Caco-2 (cell line): ENCODE data around the gene MTF1. TPM values are rescaled to one million over a fixed set of nuclear protein-coding genes. Genes with fewer than 3 reads are reported as not detected.

Experiments
- BruUV-seq: library from RNA; stranded (reverse); fragments of 400-500 nt; replicated peaks from 2 replicates; lab custom pipeline; 2021; lab: Mats Ljungman, UMichigan
- CTCF ChIA-PET: fragments of 300-600 bp; sonication (Branson Sonifier 250); formaldehyde crosslinking; loops from one replicate; lab custom pipeline; 2022; ENCODE audit warnings: antibody characterized with exemption; lab: Charles Lee
- POLR2A ChIA-PET: fragments of 300-600 bp; sonication (Branson Sonifier 250); formaldehyde crosslinking; loops from one replicate; lab custom pipeline; 2022; ENCODE audit warnings: antibody characterized with exemption; lab: Charles Lee
- DNase-seq, 2 experiments: peaks; one replicate each; pipeline versions ENCODE4 v3.0.0 to v3.0.0-alpha.2; 2020 to 2022
- H3K27me3 ChIP-seq: replicated peaks from 2 replicates; pipeline ENCODE4 v1.6.0; 2011; ENCODE audit warnings: low read length; ENCODE audit not compliant: control insufficient read depth, insufficient read depth
- H3K36me3 ChIP-seq: 2 replicates; pipeline ENCODE4 v1.5.1; 2011; ENCODE audit warnings: low read length; ENCODE audit not compliant: control insufficient read depth, insufficient read depth
- H3K4me1 ChIP-seq: fragments of 250-450 bp; sonication (Bioruptor Pico); 2 replicates; pipeline ENCODE4 v1.5.1; 2020; ENCODE audit warnings: mild to moderate bottlenecking
- H3K4me3 ChIP-seq: 2 replicates; pipeline ENCODE4 v1.5.1; 2011; ENCODE audit warnings: low read depth, mild to moderate bottlenecking, control low read depth, low read length
- H3K9me3 ChIP-seq: fragments of 250-450 bp; sonication (Bioruptor Pico); 2 replicates; pipeline ENCODE4 v1.5.1; 2020; ENCODE audit warnings: mild to moderate bottlenecking, moderate library complexity
- H3K27ac Mint-ChIP-seq: one replicate; pipeline ENCODE4 v1.8.0; 2022; ENCODE audit warnings: mixed read lengths; ENCODE audit not compliant: unreplicated experiment
- H3K27me3 Mint-ChIP-seq: one replicate; pipeline ENCODE4 v1.8.0; 2022; ENCODE audit warnings: mixed read lengths; ENCODE audit not compliant: insufficient read depth, unreplicated experiment
- H3K36me3 Mint-ChIP-seq: one replicate; pipeline ENCODE4 v1.8.0; 2022; ENCODE audit warnings: mild to moderate bottlenecking, mixed read lengths; ENCODE audit not compliant: insufficient read depth, unreplicated experiment
- H3K4me1 Mint-ChIP-seq: one replicate; pipeline ENCODE4 v1.8.0; 2022; ENCODE audit warnings: low read depth, mixed read lengths; ENCODE audit not compliant: unreplicated experiment
- H3K4me3 Mint-ChIP-seq: one replicate; pipeline ENCODE4 v1.8.0; 2022; ENCODE audit warnings: mild to moderate bottlenecking, moderate library complexity, mixed read lengths; ENCODE audit not compliant: unreplicated experiment
- H3K9me3 Mint-ChIP-seq: one replicate; pipeline ENCODE4 v1.8.0; 2022; ENCODE audit warnings: mixed read lengths; ENCODE audit not compliant: unreplicated experiment
- CTCF ChIP-seq, 2 experiments: fragments of 200-600 bp in 1 of 2; IDR thresholded peaks; 1 replicate in 1 of 2; 2 replicates in 1 of 2; pipeline versions ENCODE4 v1.5.1 to v1.8.0; 2011 to 2022; ENCODE audit warnings: antibody characterized with exemption in 1 of 2, control low read depth in 1 of 2, inconsistent platforms in 1 of 2, low read depth in 1 of 2, low read length in 1 of 2, mild to moderate bottlenecking in 1 of 2, moderate library complexity in 1 of 2; ENCODE audit not compliant: insufficient read depth in 1 of 2, severe bottlenecking in 1 of 2, unreplicated experiment in 1 of 2
- intact Hi-C: fragments of 100-400 bp; cut with micrococcal nuclease; formaldehyde crosslinking; loops from one replicate; pipeline ENCODE4 v1.10.0; 2022; ENCODE audit not compliant: unreplicated experiment
- total RNA-seq: library from RNA; stranded (reverse); gene quantifications from 2 replicates; pipeline ENCODE4 v1.2.3, GENCODE V29; 2022

The MTF1 gene
- total RNA-seq, 1 experiment from 2014 or later, result 8.4 TPM

GRCh38 chr1:37807555-37808368 lies 51.6 kb downstream of the MTF1 start, which contains the start of the genes C1orf122 and YRDC:
C1orf122 (plus strand) TSS chr1:37807790; CDS start chr1:37808405, 615 bp downstream.
YRDC (minus strand) TSS chr1:37808208; CDS start chr1:37808180, 28 bp downstream.
- intact Hi-C loops, result no loop called here
- TF ChIP-seq CTCF (IDR thresholded peaks at IDR 0.05; ENCODE audit: insufficient read depth in 1 of 2, low read depth in 1 of 2, low read length in 1 of 2, severe bottlenecking in 1 of 2, unreplicated experiment in 1 of 2), result peak in 1 of 2 experiments; percentile 4
- no peaks in the 10 kb centered on the region for H3K4me1 Mint-ChIP-seq
- Histone ChIP-seq H3K27me3 (no peaks in the 10 kb centered on the region), H3K36me3 (no peaks in the 10 kb centered on the region), H3K9me3 (no peaks in the 10 kb centered on the region), H3K4me3 (peak within 1 kb of the TSS; percentile 70), H3K4me1 (peaks cover 10% of the 10 kb centered on the region; the same call in 1 of the 2 replicates)
- BruUV-seq, result no TSS peak
- ChIA-PET POLR2A (interaction anchor here (0.6 to 1.8 kb wide), 6 partner anchors 10 to 203 kb away, joined by 3 to 9 read pairs (median 4); partner anchors contain the start of genes CDCA8 and MTF1), CTCF (interaction anchor here (0.5 to 1.3 kb wide), 7 partner anchors 14 to 373 kb away, joined by 3 to 8 read pairs (median 4); partner anchors contain the start of genes MANEAL and MTF1)
- H3K4me3 Mint-ChIP-seq, result peak within 1 kb of the TSS; percentile 94
- H3K27ac Mint-ChIP-seq, result peak within 1 kb of the TSS; percentile 96
- no peaks in the 10 kb centered on the region for H3K27me3 Mint-ChIP-seq
- H3K36me3 Mint-ChIP-seq, result peaks cover 79% of the 10 kb centered on the region
- no peaks in the 10 kb centered on the region for H3K9me3 Mint-ChIP-seq
- peak; percentile 89 to 91 for DNase-seq

GRCh38 chr1:37807220-37807554 lies 52.2 kb downstream of the MTF1 start:
- Mint-ChIP-seq H3K4me3 (peak overlapping the region; percentile 94), H3K27ac (peak overlapping the region; percentile 96), H3K9me3 (no peaks in the 10 kb centered on the region), H3K27me3 (no peaks in the 10 kb centered on the region), H3K4me1 (no peaks in the 10 kb centered on the region), H3K36me3 (peaks cover 79% of the 10 kb centered on the region)
- intact Hi-C loops, result no loop called here
- POLR2A ChIA-PET, result interaction anchor here (1.8 kb wide), 1 partner anchor 115 kb away, joined by 5 read pairs; the partner anchor contains the start of gene CDCA8
- Histone ChIP-seq H3K27me3 (no peaks in the 10 kb centered on the region), H3K4me3 (peak overlapping the region; percentile 70), H3K9me3 (no peaks in the 10 kb centered on the region), H3K4me1 (peaks cover 10% of the 10 kb centered on the region; the same call in 1 of the 2 replicates), H3K36me3 (no peaks in the 10 kb centered on the region)
- TF ChIP-seq CTCF (IDR thresholded peaks at IDR 0.05; ENCODE audit: insufficient read depth in 1 of 2, low read depth in 1 of 2, low read length in 1 of 2, severe bottlenecking in 1 of 2, unreplicated experiment in 1 of 2), result no peak
- CTCF ChIA-PET, result no interaction called here
- BruUV-seq, result TSS peak; percentile 38
- DNase-seq, result no peak

- no peak overlapping the region for H3K27ac Mint-ChIP-seq
- BruUV-seq, result no TSS peak
- H3K4me3 Mint-ChIP-seq, result no peak overlapping the region
- no peaks in the 10 kb centered on the region for H3K4me1 Mint-ChIP-seq
- intact Hi-C loops, result no loop called here
- H3K36me3 ChIP-seq, result no peaks in the 10 kb centered on the region
- peaks cover 75% of the 10 kb centered on the region for H3K36me3 Mint-ChIP-seq
- H3K4me1 ChIP-seq, result 0 out of 2 replicates have a peak, but pooled peaks cover 5% of the 10 kb centered on the region
- ChIA-PET POLR2A (no interaction called here), CTCF (no interaction called here)
- H3K27me3 Mint-ChIP-seq, result no peaks in the 10 kb centered on the region
- H3K9me3 Mint-ChIP-seq, result no peaks in the 10 kb centered on the region
- TF ChIP-seq CTCF (IDR thresholded peaks at IDR 0.05; ENCODE audit: insufficient read depth in 1 of 2, low read depth in 1 of 2, low read length in 1 of 2, severe bottlenecking in 1 of 2, unreplicated experiment in 1 of 2), result no peak
- DNase-seq, result no peak
- H3K4me3 ChIP-seq, result no peak overlapping the region
- H3K27me3 ChIP-seq, result no peaks in the 10 kb centered on the region
- H3K9me3 ChIP-seq, result no peaks in the 10 kb centered on the region
Observed at GRCh38 chr1:37802439-37802838, 57.0 kb downstream of the MTF1 start.
